Liver (tissue), 9 donors: ENCODE data around the gene THAP2. TPM values are rescaled to one million over a fixed set of nuclear protein-coding genes. Genes with fewer than 3 reads are reported as not detected.

Experiments
- DNase-seq: peaks from one replicate; pipeline ENCODE4 v3.0.0-alpha.2; 2017; ENCODE audit warnings: low spot score
- H3K27ac ChIP-seq, 2 donors: one replicate each; pipeline ENCODE4 v1.7.0; 2013; ENCODE audit warnings: inconsistent platforms in 2 of 2, low read length in 2 of 2, control low read depth in 1 of 2, low read depth in 1 of 2, mild to moderate bottlenecking in 1 of 2
- H3K27me3 ChIP-seq, 4 donors: one replicate each; pipeline versions ENCODE4 v1.6.1 to v1.7.0; 2013; ENCODE audit warnings: low read length in 3 of 4, inconsistent platforms in 1 of 4, mild to moderate bottlenecking in 1 of 4, moderate library complexity in 1 of 4; ENCODE audit not compliant: control insufficient read depth in 4 of 4, insufficient read depth in 4 of 4
- H3K36me3 ChIP-seq, 4 donors: one replicate each; pipeline versions ENCODE4 v1.6.1 to v1.7.0; 2013; ENCODE audit warnings: low read length in 3 of 4, mild to moderate bottlenecking in 3 of 4, low read depth in 1 of 4, moderate library complexity in 1 of 4; ENCODE audit not compliant: control insufficient read depth in 4 of 4, insufficient read depth in 3 of 4
- H3K4me1 ChIP-seq, 4 donors: one replicate each; pipeline versions ENCODE4 v1.6.1 to v1.7.0; 2013; ENCODE audit warnings: low read length in 3 of 4, mild to moderate bottlenecking in 3 of 4, moderate library complexity in 1 of 4; ENCODE audit not compliant: control insufficient read depth in 4 of 4, insufficient read depth in 4 of 4
- H3K4me3 ChIP-seq, 3 donors: one replicate each; pipeline versions ENCODE4 v1.6.1 to v1.7.0; 2013; ENCODE audit warnings: low read length in 3 of 3, control low read depth in 1 of 3, low read depth in 1 of 3, mild to moderate bottlenecking in 1 of 3
- H3K9ac ChIP-seq, 2 donors: one replicate each; pipeline ENCODE4 v1.7.0; 2013; ENCODE audit warnings: low read length in 2 of 2, mild to moderate bottlenecking in 2 of 2, moderate library complexity in 2 of 2, control low read depth in 1 of 2, low read depth in 1 of 2
- H3K9me3 ChIP-seq, 4 donors: one replicate each; pipeline versions ENCODE4 v1.6.1 to v1.7.0; 2013; ENCODE audit warnings: low read length in 3 of 4; ENCODE audit not compliant: control insufficient read depth in 4 of 4
- GABPA ChIP-seq, 2 donors: IDR thresholded peaks in 1 of 2; conservative IDR thresholded peaks in 1 of 2; 2 replicates each; pipeline ENCODE4 v1.6.1; 2016; ENCODE audit warnings: antibody characterized with exemption in 2 of 2, mild to moderate bottlenecking in 1 of 2, moderate library complexity in 1 of 2
- HNF4A ChIP-seq, 2 donors: conservative IDR thresholded peaks; 2 replicates each; pipeline ENCODE4 v1.6.1; 2016; ENCODE audit warnings: antibody characterized with exemption in 2 of 2, mild to moderate bottlenecking in 2 of 2
- HNF4G ChIP-seq: IDR thresholded peaks from 2 replicates; pipeline ENCODE4 v1.6.1; 2016; ENCODE audit warnings: antibody characterized with exemption
- RAD21 ChIP-seq, 2 donors: IDR thresholded peaks; 2 replicates each; pipeline ENCODE4 v1.6.1; 2016; ENCODE audit warnings: antibody characterized with exemption in 2 of 2, mild to moderate bottlenecking in 2 of 2
- RXRA ChIP-seq, 2 donors: IDR thresholded peaks; 2 replicates each; pipeline ENCODE4 v1.6.1; 2017 to 2018; ENCODE audit warnings: antibody characterized with exemption in 2 of 2, mild to moderate bottlenecking in 1 of 2
- TAF1 ChIP-seq: conservative IDR thresholded peaks from 2 replicates; pipeline ENCODE4 v1.6.1; 2016; ENCODE audit warnings: antibody characterized with exemption, mild to moderate bottlenecking
- YY1 ChIP-seq: IDR thresholded peaks from 2 replicates; pipeline ENCODE4 v1.6.1; 2016; ENCODE audit warnings: antibody characterized with exemption, mild to moderate bottlenecking
- WGBS: extraction: QIAGEN DNeasy Blood & Tissue Kit; methylation state at CpG from one replicate; pipeline ENCODE4 v1.1.7; 2013; 5-methylcytosine and 5-hydroxymethylcytosine counted together
- polyA plus RNA-seq, 2 donors: library from polyadenylated mRNA; stranded (reverse) in 1 of 2; unstranded in 1 of 2; fragments of 200-250 nt in 1 of 2; fragments of >200 nt in 1 of 2; fragmentation: Nextera tagmentation in 1 of 2; extraction: Ambion mirVana in 1 of 2; gene quantifications; one replicate each; pipeline versions ENCODE4 v1.2.1 to v1.2.3, GENCODE V29; 2013 to 2015
- total RNA-seq, 2 donors: library from RNA; depleted of rRNA; stranded (reverse); fragments of >200 nt; gene quantifications; one replicate each; pipeline ENCODE4 v1.2.3, GENCODE V29; 2014
- TF ChIP-seq, protein P1 (sequence below): IDR thresholded peaks from 2 replicates; pipeline ENCODE4 v1.6.1; 2016; ENCODE audit warnings: antibody characterized with exemption
- TF ChIP-seq, protein P2 (sequence below): fragments of 150-350 bp; IDR thresholded peaks from 2 replicates; pipeline ENCODE4 v1.5.1; 2017; ENCODE audit warnings: improper control_type of control experiment, low read depth, low read length; ENCODE audit not compliant: missing input control
- TF ChIP-seq, protein P3 (sequence below): IDR thresholded peaks from 2 replicates; pipeline ENCODE4 v1.6.1; 2016; ENCODE audit warnings: antibody characterized with exemption
- TF ChIP-seq, protein P4 (sequence below): IDR thresholded peaks from 2 replicates; pipeline ENCODE4 v1.6.1; 2016; ENCODE audit warnings: antibody characterized with exemption, mild to moderate bottlenecking
- donor health status: healthy.
- donor health status: healthy.
- donor health status: healthy.
- donor health status: healthy.
- donor health status: healthy.

Gene THAP2
- total and polyA plus RNA-seq, 4 donors, result 0.82 to 2.5 (median 1.5) TPM

DNA sequence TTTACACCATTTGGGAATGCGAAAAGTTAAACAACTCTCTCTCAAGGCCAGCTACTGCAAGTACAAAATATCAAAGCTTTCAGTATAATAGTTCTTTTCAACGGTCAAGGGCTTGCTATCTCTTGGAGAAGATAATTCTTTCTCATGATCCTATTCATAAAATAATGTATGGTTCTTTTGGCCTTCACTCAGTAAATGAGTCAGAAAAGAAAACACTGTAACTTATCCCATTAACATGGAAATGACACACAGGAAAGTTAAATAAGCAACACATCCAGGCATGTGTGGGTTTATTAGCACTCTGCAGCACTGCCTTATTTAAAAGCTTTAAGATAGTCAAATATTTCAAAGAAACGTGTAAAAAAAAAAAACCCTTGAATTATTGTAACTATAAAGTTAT is 37.3 kb upstream of the THAP2 start:
- Histone ChIP-seq H3K4me1 (no peaks in the 10 kb centered on the region), H3K9me3 (no peaks in the 10 kb centered on the region), H3K27me3 (no peaks in the 10 kb centered on the region), H3K27ac (no peak overlapping the region), H3K36me3 (peaks cover 12 to 88% (median 66%) of the 10 kb centered on the region in 4 donors), H3K9ac (no peak overlapping the region), H3K4me3 (no peak overlapping the region)
- no peak for DNase-seq
- TF ChIP-seq TAF1, result no peak
- no peak for TF ChIP-seq GABPA (IDR thresholded peaks at IDR 0.05 in 1 of 2, conservative IDR thresholded peaks at IDR 0.05 in 1 of 2)
- no peak for TF ChIP-seq HNF4G
- no peak for TF ChIP-seq HNF4A (conservative IDR thresholded peaks at IDR 0.05)
- TF ChIP-seq, protein P1, sequence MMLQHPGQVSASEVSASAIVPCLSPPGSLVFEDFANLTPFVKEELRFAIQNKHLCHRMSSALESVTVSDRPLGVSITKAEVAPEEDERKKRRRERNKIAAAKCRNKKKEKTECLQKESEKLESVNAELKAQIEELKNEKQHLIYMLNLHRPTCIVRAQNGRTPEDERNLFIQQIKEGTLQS, result no peak
- TF ChIP-seq RXRA (IDR thresholded peaks at IDR 0.05), result no peak
- TF ChIP-seq, protein P2, sequence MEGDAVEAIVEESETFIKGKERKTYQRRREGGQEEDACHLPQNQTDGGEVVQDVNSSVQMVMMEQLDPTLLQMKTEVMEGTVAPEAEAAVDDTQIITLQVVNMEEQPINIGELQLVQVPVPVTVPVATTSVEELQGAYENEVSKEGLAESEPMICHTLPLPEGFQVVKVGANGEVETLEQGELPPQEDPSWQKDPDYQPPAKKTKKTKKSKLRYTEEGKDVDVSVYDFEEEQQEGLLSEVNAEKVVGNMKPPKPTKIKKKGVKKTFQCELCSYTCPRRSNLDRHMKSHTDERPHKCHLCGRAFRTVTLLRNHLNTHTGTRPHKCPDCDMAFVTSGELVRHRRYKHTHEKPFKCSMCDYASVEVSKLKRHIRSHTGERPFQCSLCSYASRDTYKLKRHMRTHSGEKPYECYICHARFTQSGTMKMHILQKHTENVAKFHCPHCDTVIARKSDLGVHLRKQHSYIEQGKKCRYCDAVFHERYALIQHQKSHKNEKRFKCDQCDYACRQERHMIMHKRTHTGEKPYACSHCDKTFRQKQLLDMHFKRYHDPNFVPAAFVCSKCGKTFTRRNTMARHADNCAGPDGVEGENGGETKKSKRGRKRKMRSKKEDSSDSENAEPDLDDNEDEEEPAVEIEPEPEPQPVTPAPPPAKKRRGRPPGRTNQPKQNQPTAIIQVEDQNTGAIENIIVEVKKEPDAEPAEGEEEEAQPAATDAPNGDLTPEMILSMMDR, result no peak
- TF ChIP-seq YY1, result no peak
- TF ChIP-seq, protein P3, sequence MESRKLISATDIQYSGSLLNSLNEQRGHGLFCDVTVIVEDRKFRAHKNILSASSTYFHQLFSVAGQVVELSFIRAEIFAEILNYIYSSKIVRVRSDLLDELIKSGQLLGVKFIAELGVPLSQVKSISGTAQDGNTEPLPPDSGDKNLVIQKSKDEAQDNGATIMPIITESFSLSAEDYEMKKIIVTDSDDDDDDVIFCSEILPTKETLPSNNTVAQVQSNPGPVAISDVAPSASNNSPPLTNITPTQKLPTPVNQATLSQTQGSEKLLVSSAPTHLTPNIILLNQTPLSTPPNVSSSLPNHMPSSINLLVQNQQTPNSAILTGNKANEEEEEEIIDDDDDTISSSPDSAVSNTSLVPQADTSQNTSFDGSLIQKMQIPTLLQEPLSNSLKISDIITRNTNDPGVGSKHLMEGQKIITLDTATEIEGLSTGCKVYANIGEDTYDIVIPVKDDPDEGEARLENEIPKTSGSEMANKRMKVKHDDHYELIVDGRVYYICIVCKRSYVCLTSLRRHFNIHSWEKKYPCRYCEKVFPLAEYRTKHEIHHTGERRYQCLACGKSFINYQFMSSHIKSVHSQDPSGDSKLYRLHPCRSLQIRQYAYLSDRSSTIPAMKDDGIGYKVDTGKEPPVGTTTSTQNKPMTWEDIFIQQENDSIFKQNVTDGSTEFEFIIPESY, result no peak
- TF ChIP-seq, protein P4, sequence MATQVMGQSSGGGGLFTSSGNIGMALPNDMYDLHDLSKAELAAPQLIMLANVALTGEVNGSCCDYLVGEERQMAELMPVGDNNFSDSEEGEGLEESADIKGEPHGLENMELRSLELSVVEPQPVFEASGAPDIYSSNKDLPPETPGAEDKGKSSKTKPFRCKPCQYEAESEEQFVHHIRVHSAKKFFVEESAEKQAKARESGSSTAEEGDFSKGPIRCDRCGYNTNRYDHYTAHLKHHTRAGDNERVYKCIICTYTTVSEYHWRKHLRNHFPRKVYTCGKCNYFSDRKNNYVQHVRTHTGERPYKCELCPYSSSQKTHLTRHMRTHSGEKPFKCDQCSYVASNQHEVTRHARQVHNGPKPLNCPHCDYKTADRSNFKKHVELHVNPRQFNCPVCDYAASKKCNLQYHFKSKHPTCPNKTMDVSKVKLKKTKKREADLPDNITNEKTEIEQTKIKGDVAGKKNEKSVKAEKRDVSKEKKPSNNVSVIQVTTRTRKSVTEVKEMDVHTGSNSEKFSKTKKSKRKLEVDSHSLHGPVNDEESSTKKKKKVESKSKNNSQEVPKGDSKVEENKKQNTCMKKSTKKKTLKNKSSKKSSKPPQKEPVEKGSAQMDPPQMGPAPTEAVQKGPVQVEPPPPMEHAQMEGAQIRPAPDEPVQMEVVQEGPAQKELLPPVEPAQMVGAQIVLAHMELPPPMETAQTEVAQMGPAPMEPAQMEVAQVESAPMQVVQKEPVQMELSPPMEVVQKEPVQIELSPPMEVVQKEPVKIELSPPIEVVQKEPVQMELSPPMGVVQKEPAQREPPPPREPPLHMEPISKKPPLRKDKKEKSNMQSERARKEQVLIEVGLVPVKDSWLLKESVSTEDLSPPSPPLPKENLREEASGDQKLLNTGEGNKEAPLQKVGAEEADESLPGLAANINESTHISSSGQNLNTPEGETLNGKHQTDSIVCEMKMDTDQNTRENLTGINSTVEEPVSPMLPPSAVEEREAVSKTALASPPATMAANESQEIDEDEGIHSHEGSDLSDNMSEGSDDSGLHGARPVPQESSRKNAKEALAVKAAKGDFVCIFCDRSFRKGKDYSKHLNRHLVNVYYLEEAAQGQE, result no peak
- TF ChIP-seq RAD21 (IDR thresholded peaks at IDR 0.05), result no peak
- WGBS, result 78% methylated on average over 3 of the region's 3 CpGs

DNA sequence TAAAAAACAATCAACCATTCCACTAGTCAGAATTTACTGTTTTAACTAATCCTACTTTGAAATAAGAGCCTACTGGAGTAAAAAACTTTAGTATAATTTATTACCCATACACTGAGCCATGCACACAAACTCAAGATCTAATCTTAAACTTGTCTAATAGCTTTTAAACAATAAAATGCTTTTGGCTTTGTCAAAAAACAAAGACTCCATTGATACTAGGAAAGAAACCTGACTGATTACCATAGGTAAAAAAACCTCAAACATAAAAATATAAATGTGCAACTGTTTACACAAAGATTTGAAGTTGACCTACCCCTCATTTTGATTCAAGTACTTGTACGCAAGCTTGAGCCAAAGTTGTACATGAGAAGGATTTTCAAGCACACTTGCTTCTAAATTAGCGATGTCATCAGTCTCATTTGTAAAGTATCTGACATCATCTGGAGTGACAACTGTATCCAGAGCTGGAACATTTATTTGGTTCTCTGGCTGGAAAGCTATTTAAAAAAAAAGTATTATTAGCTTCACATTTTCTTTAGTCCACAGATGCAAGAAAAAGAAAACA is 36.6 kb upstream of the THAP2 start:
- H3K27me3 ChIP-seq, result no peaks in the 10 kb centered on the region

More for the DNA sequence above, 36.6 kb upstream of the THAP2 start:
- WGBS, result 92% methylated on average over 2 of the region's 2 CpGs
- Histone ChIP-seq H3K27ac (no peak overlapping the region), H3K36me3 (peaks cover 11 to 89% (median 66%) of the 10 kb centered on the region in 4 donors), H3K4me3 (no peak overlapping the region), H3K9me3 (no peaks in the 10 kb centered on the region), H3K4me1 (no peaks in the 10 kb centered on the region), H3K9ac (no peak overlapping the region)
- TF ChIP-seq HNF4A (conservative IDR thresholded peaks at IDR 0.05), result no peak
- no peak for DNase-seq
